Liver (tissue), 9 donors: ENCODE results near the gene SRSF6. TPM values are rescaled to one million over a fixed set of nuclear protein-coding genes. Genes with fewer than 3 reads are reported as not detected.

Experiments used
- DNase-seq: peaks from one replicate; pipeline ENCODE4 v3.0.0-alpha.2; 2017; ENCODE audit warnings: low spot score
- H3K27ac ChIP-seq, 2 donors: one replicate each; pipeline ENCODE4 v1.7.0; 2013; ENCODE audit warnings: inconsistent platforms in 2 of 2, low read length in 2 of 2, control low read depth in 1 of 2, low read depth in 1 of 2, mild to moderate bottlenecking in 1 of 2
- H3K27me3 ChIP-seq, 4 donors: one replicate each; pipeline versions ENCODE4 v1.6.1 to v1.7.0; 2013; ENCODE audit warnings: low read length in 3 of 4, inconsistent platforms in 1 of 4, mild to moderate bottlenecking in 1 of 4, moderate library complexity in 1 of 4; ENCODE audit not compliant: control insufficient read depth in 4 of 4, insufficient read depth in 4 of 4
- H3K36me3 ChIP-seq, 4 donors: one replicate each; pipeline versions ENCODE4 v1.6.1 to v1.7.0; 2013; ENCODE audit warnings: low read length in 3 of 4, mild to moderate bottlenecking in 3 of 4, low read depth in 1 of 4, moderate library complexity in 1 of 4; ENCODE audit not compliant: control insufficient read depth in 4 of 4, insufficient read depth in 3 of 4
- H3K4me1 ChIP-seq, 4 donors: one replicate each; pipeline versions ENCODE4 v1.6.1 to v1.7.0; 2013; ENCODE audit warnings: low read length in 3 of 4, mild to moderate bottlenecking in 3 of 4, moderate library complexity in 1 of 4; ENCODE audit not compliant: control insufficient read depth in 4 of 4, insufficient read depth in 4 of 4
- H3K4me3 ChIP-seq, 3 donors: one replicate each; pipeline versions ENCODE4 v1.6.1 to v1.7.0; 2013; ENCODE audit warnings: low read length in 3 of 3, control low read depth in 1 of 3, low read depth in 1 of 3, mild to moderate bottlenecking in 1 of 3
- H3K9ac ChIP-seq, 2 donors: one replicate each; pipeline ENCODE4 v1.7.0; 2013; ENCODE audit warnings: low read length in 2 of 2, mild to moderate bottlenecking in 2 of 2, moderate library complexity in 2 of 2, control low read depth in 1 of 2, low read depth in 1 of 2
- H3K9me3 ChIP-seq, 4 donors: one replicate each; pipeline versions ENCODE4 v1.6.1 to v1.7.0; 2013; ENCODE audit warnings: low read length in 3 of 4; ENCODE audit not compliant: control insufficient read depth in 4 of 4
- CTCF ChIP-seq: fragments of 150-350 bp; IDR thresholded peaks from 2 replicates; pipeline ENCODE4 v1.5.1; 2017; ENCODE audit warnings: improper control_type of control experiment, low read depth, low read length; ENCODE audit not compliant: missing input control
- EGR1 ChIP-seq, 2 donors: IDR thresholded peaks; 2 replicates each; pipeline ENCODE4 v1.6.1; 2016 to 2018; ENCODE audit warnings: antibody characterized with exemption in 2 of 2, low read depth in 2 of 2
- FOXA1 ChIP-seq: IDR thresholded peaks from 2 replicates; pipeline ENCODE4 v1.6.1; 2016; ENCODE audit warnings: antibody characterized with exemption
- FOXA2 ChIP-seq: IDR thresholded peaks from 2 replicates; pipeline ENCODE4 v1.6.1; 2016; ENCODE audit warnings: antibody characterized with exemption
- GABPA ChIP-seq, 2 donors: IDR thresholded peaks in 1 of 2; conservative IDR thresholded peaks in 1 of 2; 2 replicates each; pipeline ENCODE4 v1.6.1; 2016; ENCODE audit warnings: antibody characterized with exemption in 2 of 2, mild to moderate bottlenecking in 1 of 2, moderate library complexity in 1 of 2
- HNF4G ChIP-seq: IDR thresholded peaks from 2 replicates; pipeline ENCODE4 v1.6.1; 2016; ENCODE audit warnings: antibody characterized with exemption
- JUND ChIP-seq, 2 donors: IDR thresholded peaks; 2 replicates each; pipeline ENCODE4 v1.6.1; 2016; ENCODE audit warnings: antibody characterized with exemption in 2 of 2
- MAX ChIP-seq: IDR thresholded peaks from 2 replicates; pipeline ENCODE4 v1.6.1; 2016; ENCODE audit warnings: antibody characterized with exemption
- NR2F2 ChIP-seq: IDR thresholded peaks from 2 replicates; pipeline ENCODE4 v1.6.1; 2016; ENCODE audit warnings: antibody characterized with exemption
- RAD21 ChIP-seq, 2 donors: IDR thresholded peaks; 2 replicates each; pipeline ENCODE4 v1.6.1; 2016; ENCODE audit warnings: antibody characterized with exemption in 2 of 2, mild to moderate bottlenecking in 2 of 2
- REST ChIP-seq: IDR thresholded peaks from 2 replicates; pipeline ENCODE4 v1.6.1; 2016; ENCODE audit warnings: antibody characterized with exemption, mild to moderate bottlenecking
- RXRA ChIP-seq, 2 donors: IDR thresholded peaks; 2 replicates each; pipeline ENCODE4 v1.6.1; 2017 to 2018; ENCODE audit warnings: antibody characterized with exemption in 2 of 2, mild to moderate bottlenecking in 1 of 2
- SP1 ChIP-seq: IDR thresholded peaks from 2 replicates; pipeline ENCODE4 v1.6.1; 2018; ENCODE audit warnings: antibody characterized with exemption, mild to moderate bottlenecking
- TAF1 ChIP-seq: conservative IDR thresholded peaks from 2 replicates; pipeline ENCODE4 v1.6.1; 2016; ENCODE audit warnings: antibody characterized with exemption, mild to moderate bottlenecking
- ZBTB33 ChIP-seq: IDR thresholded peaks from 2 replicates; pipeline ENCODE4 v1.6.1; 2016; ENCODE audit warnings: antibody characterized with exemption
- WGBS: extraction: QIAGEN DNeasy Blood & Tissue Kit; methylation state at CpG from one replicate; pipeline ENCODE4 v1.1.7; 2013; 5-methylcytosine and 5-hydroxymethylcytosine counted together
- polyA plus RNA-seq, 2 donors: library from polyadenylated mRNA; stranded (reverse) in 1 of 2; unstranded in 1 of 2; fragments of 200-250 nt in 1 of 2; fragments of >200 nt in 1 of 2; fragmentation: Nextera tagmentation in 1 of 2; extraction: Ambion mirVana in 1 of 2; gene quantifications; one replicate each; pipeline versions ENCODE4 v1.2.1 to v1.2.3, GENCODE V29; 2013 to 2015
- total RNA-seq, 2 donors: library from RNA; depleted of rRNA; stranded (reverse); fragments of >200 nt; gene quantifications; one replicate each; pipeline ENCODE4 v1.2.3, GENCODE V29; 2014
- donor health status: healthy.
- donor health status: healthy.
- donor health status: healthy.
- donor health status: healthy.
- donor health status: healthy.

SRSF6 gene
- total and polyA plus RNA-seq, 4 donors, result 33.8 to 47.5 (median 41.1) TPM

- TF ChIP-seq CTCF, result no peak
- TF ChIP-seq SP1, result no peak
Measured at GRCh38 chr20:43432498-43432897, 25.2 kb upstream of the SRSF6 start (continued).

- Histone ChIP-seq H3K27ac (no peak overlapping the region), H3K36me3 (no peaks in the 10 kb centered on the region), H3K9me3 (peaks cover 0 to 4% (median 0%) of the 10 kb centered on the region in 4 donors), H3K4me1 (no peaks in the 10 kb centered on the region), H3K27me3 (no peaks in the 10 kb centered on the region), H3K9ac (no peak overlapping the region), H3K4me3 (no peak overlapping the region)
- 75% methylated on average over 4 of the region's 4 CpGs for WGBS
- no peak for TF ChIP-seq REST
- TF ChIP-seq FOXA1, result no peak
- no peak for TF ChIP-seq ZBTB33
- TF ChIP-seq GABPA (IDR thresholded peaks at IDR 0.05 in 1 of 2, conservative IDR thresholded peaks at IDR 0.05 in 1 of 2), result no peak
- TF ChIP-seq JUND (IDR thresholded peaks at IDR 0.05), result no peak
- DNase-seq, result no peak
Measured at GRCh38 chr20:43433250-43433854, 24.3 kb upstream of the SRSF6 start.

- H3K9me3 ChIP-seq, result peaks cover 0 to 4% (median 0%) of the 10 kb centered on the region in 4 donors
- no peaks in the 10 kb centered on the region for H3K27me3 ChIP-seq
- no peak overlapping the region for H3K9ac ChIP-seq
- H3K36me3 ChIP-seq, result no peaks in the 10 kb centered on the region
- no peak overlapping the region for H3K4me3 ChIP-seq
- WGBS, result 94% methylated on average over 6 of the region's 6 CpGs
- no peaks in the 10 kb centered on the region for H3K4me1 ChIP-seq
- DNase-seq, result no peak
- no peak overlapping the region for H3K27ac ChIP-seq
- TF ChIP-seq ZBTB33 (no peak), GABPA (IDR thresholded peaks at IDR 0.05 in 1 of 2, conservative IDR thresholded peaks at IDR 0.05 in 1 of 2) (no peak), EGR1 (IDR thresholded peaks at IDR 0.05; ENCODE audit: low read depth in 2 of 2) (no peak), SP1 (no peak), RAD21 (IDR thresholded peaks at IDR 0.05) (no peak), FOXA2 (no peak), RXRA (IDR thresholded peaks at IDR 0.05) (no peak), REST (no peak), TAF1 (no peak), MAX (no peak), NR2F2 (no peak), HNF4G (no peak)
Measured at GRCh38 chr20:43434565-43434964, 23.1 kb upstream of the SRSF6 start.
